Prostate gland (tissue), 2 donors: ENCODE measurements around the gene DUS1L. TPM values are rescaled to one million over a fixed set of nuclear protein-coding genes. Genes with fewer than 3 reads are reported as not detected.

Source experiments
- DNase-seq: peaks from one replicate; pipeline ENCODE4 v3.0.0-alpha.2; 2019; ENCODE audit warnings: low spot score
- H3K27ac ChIP-seq, 2 donors: fragments of 200-600 bp; sonication (generic); 2 replicates each; pipeline ENCODE4 v1.5.1; 2017 to 2019
- H3K27me3 ChIP-seq: fragments of 200-600 bp; sonication (generic); replicated peaks from 2 replicates; pipeline ENCODE4 v1.5.1; 2019; ENCODE audit not compliant: insufficient read depth
- H3K36me3 ChIP-seq, 2 donors: fragments of 200-600 bp; sonication (generic); 1 replicate in 1 of 2; 2 replicates in 1 of 2; pipeline versions ENCODE4 v1.5.1 to v1.8.1; 2017 to 2019
- H3K4me1 ChIP-seq: fragments of 200-600 bp; sonication (generic); replicated peaks from 2 replicates; pipeline ENCODE4 v1.5.1; 2019
- H3K4me3 ChIP-seq, 2 donors: fragments of 200-600 bp; sonication (generic); 2 replicates each; pipeline ENCODE4 v1.5.1; 2017 to 2019
- H3K9me3 ChIP-seq: fragments of 200-600 bp; sonication (generic); 2 replicates; pipeline ENCODE4 v1.5.1; 2017
- POLR2A ChIP-seq: fragments of 450-650 bp; IDR thresholded peaks from one replicate; pipeline ENCODE4 v1.6.1; 2016; ENCODE audit warnings: antibody characterized with exemption, mild to moderate bottlenecking
- POLR2AphosphoS5 ChIP-seq: sonication (generic); formaldehyde crosslinking; IDR thresholded peaks from one replicate; pipeline ENCODE4 v1.6.1; 2017; ENCODE audit warnings: antibody characterized with exemption
- WGBS: methylation state at CpG from one replicate; pipeline ENCODE4 v1.1.5; 2018; 5-methylcytosine and 5-hydroxymethylcytosine counted together
- intact Hi-C: fragments of 100-400 bp; cut with DNase I; formaldehyde crosslinking; loops from one replicate; pipeline ENCODE4 v1.14.2; 2022
- total RNA-seq, 2 donors: library from RNA; depleted of rRNA; stranded (reverse); fragments of >200 nt; gene quantifications; one replicate each; pipeline ENCODE4 v1.1.0, GENCODE V29; 2016
- TF ChIP-seq, protein P1 (sequence below), 4 experiments: fragments of 200-600 bp in 2 of 4; fragments of 450-650 bp in 2 of 4; sonication (generic) in 2 of 4; IDR thresholded peaks; 1 replicate in 3 of 4; 2 replicates in 1 of 4; pipeline ENCODE4 v1.5.1; 2016 to 2019; ENCODE audit warnings: antibody characterized with exemption in 4 of 4, mild to moderate bottlenecking in 2 of 4, moderate library complexity in 2 of 4

The DUS1L gene
- total RNA-seq, 2 donors from 2014 or later: 95.9 to 119 TPM

DNA sequence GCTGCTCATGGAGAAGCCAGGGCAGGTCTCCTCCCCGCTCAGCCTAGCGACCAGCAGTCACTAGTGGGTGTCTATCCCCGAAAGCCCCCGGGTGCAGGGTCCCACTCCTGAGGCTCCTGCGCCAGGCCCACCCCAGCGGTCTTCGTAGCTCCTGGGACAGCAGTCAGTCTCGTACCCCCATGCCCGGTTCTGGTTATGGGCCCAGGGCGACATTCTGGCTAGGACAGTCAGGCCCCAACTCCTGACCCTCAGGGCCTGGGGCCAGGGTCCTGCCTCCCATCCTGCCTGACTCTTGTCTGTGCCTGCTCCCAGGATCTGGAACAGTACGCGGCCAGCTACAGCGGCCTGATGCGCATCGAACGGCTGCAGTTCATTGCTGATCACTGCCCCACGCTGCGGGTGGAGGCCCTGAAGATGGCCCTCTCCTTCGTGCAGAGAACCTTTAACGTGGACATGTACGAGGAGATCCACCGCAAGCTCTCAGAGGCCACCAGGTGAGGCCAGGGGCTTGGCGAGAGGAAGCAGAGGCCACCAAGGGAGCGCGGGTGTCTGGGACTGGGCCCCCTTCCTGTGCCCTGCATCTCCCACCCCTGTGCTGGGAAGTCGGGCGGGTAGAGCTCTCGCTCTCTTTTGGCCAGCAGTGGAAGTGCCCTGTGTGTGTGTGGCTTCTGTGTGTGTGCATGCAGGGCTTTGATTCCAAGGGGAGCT is 11.9 kb downstream of the DUS1L start:
- no peak for DNase-seq
- Histone ChIP-seq H3K36me3 (peaks cover 20 to 29% of the 10 kb centered on the region in 2 donors), H3K4me1 (peaks cover 19% of the 10 kb centered on the region), H3K27ac (no peak overlapping the region), H3K9me3 (no peaks in the 10 kb centered on the region), H3K27me3 (no peaks in the 10 kb centered on the region), H3K4me3 (no peak overlapping the region)
- TF ChIP-seq, protein P1, sequence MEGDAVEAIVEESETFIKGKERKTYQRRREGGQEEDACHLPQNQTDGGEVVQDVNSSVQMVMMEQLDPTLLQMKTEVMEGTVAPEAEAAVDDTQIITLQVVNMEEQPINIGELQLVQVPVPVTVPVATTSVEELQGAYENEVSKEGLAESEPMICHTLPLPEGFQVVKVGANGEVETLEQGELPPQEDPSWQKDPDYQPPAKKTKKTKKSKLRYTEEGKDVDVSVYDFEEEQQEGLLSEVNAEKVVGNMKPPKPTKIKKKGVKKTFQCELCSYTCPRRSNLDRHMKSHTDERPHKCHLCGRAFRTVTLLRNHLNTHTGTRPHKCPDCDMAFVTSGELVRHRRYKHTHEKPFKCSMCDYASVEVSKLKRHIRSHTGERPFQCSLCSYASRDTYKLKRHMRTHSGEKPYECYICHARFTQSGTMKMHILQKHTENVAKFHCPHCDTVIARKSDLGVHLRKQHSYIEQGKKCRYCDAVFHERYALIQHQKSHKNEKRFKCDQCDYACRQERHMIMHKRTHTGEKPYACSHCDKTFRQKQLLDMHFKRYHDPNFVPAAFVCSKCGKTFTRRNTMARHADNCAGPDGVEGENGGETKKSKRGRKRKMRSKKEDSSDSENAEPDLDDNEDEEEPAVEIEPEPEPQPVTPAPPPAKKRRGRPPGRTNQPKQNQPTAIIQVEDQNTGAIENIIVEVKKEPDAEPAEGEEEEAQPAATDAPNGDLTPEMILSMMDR (IDR thresholded peaks at IDR 0.05): no peak
- no peak for TF ChIP-seq POLR2A
- TF ChIP-seq POLR2AphosphoS5: no peak
- 93% methylated on average over 27 of the region's 28 CpGs for WGBS
- intact Hi-C loops: no loop called here

DNA sequence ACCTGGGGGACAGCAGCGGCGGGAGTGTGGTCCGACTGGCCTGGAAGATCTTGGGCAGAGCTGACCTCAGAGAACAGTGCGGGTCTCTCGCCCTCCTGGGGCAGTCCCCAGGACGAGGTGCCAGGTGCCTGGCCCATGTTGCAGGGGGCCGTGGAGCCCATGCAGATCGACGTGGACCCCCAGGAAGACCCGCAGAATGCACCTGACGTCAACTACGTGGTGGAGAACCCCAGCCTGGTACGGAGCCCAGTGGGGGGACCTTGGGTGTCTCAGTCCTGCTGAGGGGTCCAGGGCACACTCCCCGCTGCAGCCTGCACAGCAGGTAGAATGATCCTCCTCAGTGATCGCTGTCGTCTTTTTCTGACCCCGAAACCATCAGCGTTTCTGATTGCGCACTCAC is 12.5 kb downstream of the DUS1L start:
- H3K4me3 ChIP-seq: peak overlapping the region in 1 of 2 donors; percentile 75
- no peaks in the 10 kb centered on the region for H3K9me3 ChIP-seq
- peak overlapping the region in 1 of 2 donors; percentile 68 for H3K27ac ChIP-seq
- no peaks in the 10 kb centered on the region for H3K27me3 ChIP-seq
- TF ChIP-seq, protein P1 (IDR thresholded peaks at IDR 0.05): no peak
- TF ChIP-seq POLR2AphosphoS5 (no peak), POLR2A (no peak)
- H3K4me1 ChIP-seq: peaks cover 19% of the 10 kb centered on the region
- H3K36me3 ChIP-seq: peaks cover 20 to 30% of the 10 kb centered on the region in 2 donors
- DNase-seq: no peak
- WGBS: 86% methylated on average over 16 of the region's 19 CpGs
- intact Hi-C loops: no loop called here

DNA sequence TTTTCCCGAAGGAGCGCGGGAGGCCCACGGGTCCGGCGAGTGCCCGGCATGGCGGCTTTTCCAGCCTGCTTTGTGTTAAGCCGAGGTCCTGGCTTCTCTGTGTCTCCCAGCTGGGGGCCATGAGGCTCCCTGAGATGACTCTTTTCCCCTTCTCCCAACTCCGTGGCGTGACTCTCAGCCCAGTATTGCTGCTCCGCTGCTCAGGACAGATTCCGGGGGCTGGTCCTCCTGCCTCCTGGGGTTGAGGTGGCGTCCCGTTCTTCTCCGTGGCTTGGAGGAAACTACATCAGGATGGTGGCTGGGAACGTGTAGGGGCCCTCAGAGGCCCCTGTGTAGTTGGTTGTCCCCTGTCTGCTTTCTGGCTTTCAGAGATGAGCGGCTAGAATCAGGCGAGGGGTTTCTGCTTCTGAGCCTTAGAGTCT is 13.0 kb downstream of the DUS1L start:
- peaks cover 20 to 35% of the 10 kb centered on the region in 2 donors for H3K36me3 ChIP-seq
- no peaks in the 10 kb centered on the region for H3K27me3 ChIP-seq
- intact Hi-C loops: no loop called here
- peak overlapping the region in 1 of 2 donors; percentile 68 for H3K27ac ChIP-seq
- no peak for DNase-seq
- H3K4me1 ChIP-seq: peaks cover 19% of the 10 kb centered on the region
- peak overlapping the region; percentile 71 to 75 for H3K4me3 ChIP-seq
- no peaks in the 10 kb centered on the region for H3K9me3 ChIP-seq
- WGBS: 27% methylated on average over 19 of the region's 19 CpGs
- no peak for TF ChIP-seq POLR2A
- no peak for TF ChIP-seq POLR2AphosphoS5
- TF ChIP-seq, protein P1 (IDR thresholded peaks at IDR 0.05): no peak

DNA sequence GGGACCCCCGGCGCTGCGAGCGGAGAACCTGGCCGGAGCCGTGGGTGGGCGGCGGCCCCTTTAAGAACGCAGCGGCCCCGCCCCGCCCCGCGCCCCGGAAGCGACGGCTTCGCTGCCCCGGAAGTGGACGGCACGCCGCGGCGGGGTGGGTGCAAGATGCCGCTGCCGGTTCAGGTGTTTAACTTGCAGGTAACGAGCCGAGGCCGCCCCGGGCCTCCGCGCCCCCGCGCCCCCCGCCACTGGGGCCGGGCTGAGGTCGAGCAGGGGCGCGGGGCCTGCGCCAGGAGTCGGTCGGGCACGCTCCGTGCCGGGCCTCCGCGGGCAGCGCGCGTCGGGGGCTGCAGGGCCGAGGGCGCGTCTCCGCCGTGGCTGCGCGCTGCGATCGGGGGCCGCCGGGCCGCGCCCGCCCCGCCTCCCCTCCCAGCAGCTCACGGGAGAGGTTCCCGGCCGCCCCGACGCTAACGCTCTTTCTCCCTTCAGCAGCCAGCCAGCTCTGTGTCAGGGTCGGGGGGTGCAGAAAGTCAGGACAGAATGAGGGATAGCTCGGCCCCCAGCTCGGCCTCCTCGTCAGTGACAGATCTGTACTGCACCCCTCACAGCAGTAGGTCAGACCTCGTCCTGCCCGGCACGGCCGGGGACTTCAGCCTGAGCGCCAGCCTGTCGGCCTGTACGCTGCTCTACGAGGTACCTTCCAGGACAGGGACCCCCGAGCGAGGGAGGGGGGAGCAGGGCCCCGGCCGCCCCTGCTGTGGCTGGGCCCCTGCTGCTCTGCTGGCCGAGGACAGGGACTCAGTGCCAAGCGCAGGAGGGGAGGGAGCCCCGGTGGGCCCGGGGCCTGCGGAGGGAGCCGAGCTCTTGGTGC is 13.6 kb downstream of the DUS1L start, which contains the start of the genes GPS1 and RFNG:
Gene GPS1 (plus strand): TSS at position 123 of the 862 bp plus-strand sequence. CDS start 34 bp downstream, at position 157.
Gene RFNG (minus strand): TSS at position 36 of the 862 bp plus-strand sequence. CDS start 45 bp downstream, outside the sequence.
- TF ChIP-seq, protein P1 (IDR thresholded peaks at IDR 0.05): no peak
- TF ChIP-seq POLR2A (peak; percentile 13), POLR2AphosphoS5 (peak; percentile 74)

More for the DNA sequence above, 13.6 kb downstream of the DUS1L start, which contains the start of the genes GPS1 and RFNG:
- no peaks in the 10 kb centered on the region for H3K9me3 ChIP-seq
- peak within 1 kb of the TSS; percentile 71 to 75 for H3K4me3 ChIP-seq
- H3K4me1 ChIP-seq: peaks cover 19% of the 10 kb centered on the region
- peaks cover 20 to 38% of the 10 kb centered on the region in 2 donors for H3K36me3 ChIP-seq
- H3K27ac ChIP-seq: peak within 1 kb of the TSS; percentile 45 to 68
- peak; percentile 69 for DNase-seq
- intact Hi-C loops: no loop called here
- no peaks in the 10 kb centered on the region for H3K27me3 ChIP-seq
- 2% methylated on average over 30 of the region's 94 CpGs for WGBS
